HL-60 (cell line): ENCODE data around the gene CPS1.

Source experiments
- GABPA ChIP-seq: IDR thresholded peaks from 2 replicates; pipeline ENCODE4 v1.6.1; 2012; ENCODE audit warnings: low read depth
- TF ChIP-seq, protein P1 (sequence below): IDR thresholded peaks from one replicate; pipeline ENCODE4 v1.5.1; 2011; ENCODE audit warnings: low read length, control low read depth, inconsistent platforms; ENCODE audit not compliant: insufficient read depth

DNA sequence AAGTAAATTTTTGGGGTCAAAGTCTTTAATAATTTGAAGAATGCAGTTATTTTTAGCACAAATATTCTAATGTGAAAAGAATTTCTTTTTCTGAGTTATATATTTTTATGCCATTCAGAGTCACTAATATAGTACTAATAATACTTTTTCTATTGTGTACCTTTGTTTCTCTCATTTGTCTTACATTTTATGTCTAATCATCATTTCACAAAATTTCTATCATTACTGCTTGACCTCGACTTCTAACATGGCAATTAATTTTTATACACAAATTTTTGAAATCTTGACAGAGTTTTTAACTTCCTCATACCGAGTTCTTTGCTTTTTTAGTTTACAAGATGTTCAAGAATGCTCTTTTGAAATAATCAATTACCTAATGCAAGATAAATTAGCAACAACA is 8.4 kb upstream of the CPS1 start:
- TF ChIP-seq, protein P1, sequence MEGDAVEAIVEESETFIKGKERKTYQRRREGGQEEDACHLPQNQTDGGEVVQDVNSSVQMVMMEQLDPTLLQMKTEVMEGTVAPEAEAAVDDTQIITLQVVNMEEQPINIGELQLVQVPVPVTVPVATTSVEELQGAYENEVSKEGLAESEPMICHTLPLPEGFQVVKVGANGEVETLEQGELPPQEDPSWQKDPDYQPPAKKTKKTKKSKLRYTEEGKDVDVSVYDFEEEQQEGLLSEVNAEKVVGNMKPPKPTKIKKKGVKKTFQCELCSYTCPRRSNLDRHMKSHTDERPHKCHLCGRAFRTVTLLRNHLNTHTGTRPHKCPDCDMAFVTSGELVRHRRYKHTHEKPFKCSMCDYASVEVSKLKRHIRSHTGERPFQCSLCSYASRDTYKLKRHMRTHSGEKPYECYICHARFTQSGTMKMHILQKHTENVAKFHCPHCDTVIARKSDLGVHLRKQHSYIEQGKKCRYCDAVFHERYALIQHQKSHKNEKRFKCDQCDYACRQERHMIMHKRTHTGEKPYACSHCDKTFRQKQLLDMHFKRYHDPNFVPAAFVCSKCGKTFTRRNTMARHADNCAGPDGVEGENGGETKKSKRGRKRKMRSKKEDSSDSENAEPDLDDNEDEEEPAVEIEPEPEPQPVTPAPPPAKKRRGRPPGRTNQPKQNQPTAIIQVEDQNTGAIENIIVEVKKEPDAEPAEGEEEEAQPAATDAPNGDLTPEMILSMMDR: no peak
- no peak for TF ChIP-seq GABPA
